GM12874 (cell line): ENCODE data around the gene ARHGDIG.

Experiments used
- CTCF ChIP-seq: IDR thresholded peaks from 2 replicates; pipeline ENCODE4 v1.5.1; 2011; ENCODE audit warnings: low read depth, mild to moderate bottlenecking, control low read depth, low read length, moderate library complexity; ENCODE audit not compliant: insufficient read depth

The ARHGDIG gene

GRCh38 chr16:301235-301634, 20.8 kb downstream of the ARHGDIG start:
- TF ChIP-seq CTCF = no peak

- no peak for TF ChIP-seq CTCF
Measured at GRCh38 chr16:301950-302349, 21.6 kb downstream of the ARHGDIG start.

- TF ChIP-seq CTCF = peak; percentile 10; the same call in 1 of the 2 replicates
Measured at GRCh38 chr16:303760-304505, 23.5 kb downstream of the ARHGDIG start.

- no peak for TF ChIP-seq CTCF
Measured at GRCh38 chr16:305916-306626, 25.7 kb downstream of the ARHGDIG start.

- no peak for TF ChIP-seq CTCF
Measured at GRCh38 chr16:306911-307370, 26.6 kb downstream of the ARHGDIG start.

- TF ChIP-seq CTCF = no peak
Measured at GRCh38 chr16:307691-308312, 27.4 kb downstream of the ARHGDIG start.

GRCh38 chr16:309476-309875, 29.1 kb downstream of the ARHGDIG start:
- TF ChIP-seq CTCF = no peak
